Astrocyte (in vitro differentiated cells and primary cell): Measurements from ENCODE around the gene THADA. TPM values are rescaled to one million over a fixed set of nuclear protein-coding genes. Genes with fewer than 3 reads are reported as not detected.

Experiments
- DNase-seq: peaks from one replicate; pipeline ENCODE4 v3.0.0-alpha.2; 2010; ENCODE audit warnings: low read depth
- FAIRE-seq: peaks from 2 replicates; lab custom pipeline; 2011; peaks lifted over from hg19 to GRCh38; lab: Jason Lieb, UNC
- H2AFZ ChIP-seq: 2 replicates; pipeline ENCODE4 v1.6.0; 2012; ENCODE audit warnings: low read depth, low read length, inconsistent platforms
- H3K27ac ChIP-seq: 2 replicates; pipeline ENCODE4 v1.5.1; 2011; ENCODE audit warnings: low read depth, low read length, inconsistent platforms
- H3K27me3 ChIP-seq: 2 replicates; pipeline ENCODE4 v1.6.0; 2011; ENCODE audit warnings: low read length, inconsistent platforms; ENCODE audit not compliant: insufficient read depth
- H3K36me3 ChIP-seq: 2 replicates; pipeline ENCODE4 v1.5.1; 2011; ENCODE audit warnings: low read length, inconsistent platforms; ENCODE audit not compliant: insufficient read depth
- H3K4me1 ChIP-seq: 2 replicates; pipeline ENCODE4 v1.5.1; 2011; ENCODE audit warnings: low read length, inconsistent platforms; ENCODE audit not compliant: insufficient read depth
- H3K4me2 ChIP-seq: 2 replicates; pipeline ENCODE4 v1.6.0; 2012; ENCODE audit warnings: low read length, inconsistent platforms
- H3K4me3 ChIP-seq: 2 replicates; pipeline ENCODE4 v1.5.1; 2011; ENCODE audit warnings: low read depth, mild to moderate bottlenecking, low read length, inconsistent platforms; ENCODE audit not compliant: insufficient read depth
- H3K79me2 ChIP-seq: 2 replicates; pipeline ENCODE4 v1.6.0; 2012; ENCODE audit warnings: mild to moderate bottlenecking, low read length, inconsistent platforms; ENCODE audit not compliant: insufficient read depth
- H3K9ac ChIP-seq: 2 replicates; pipeline ENCODE4 v1.6.0; 2012; ENCODE audit warnings: mild to moderate bottlenecking, low read length, inconsistent platforms
- H3K9me3 ChIP-seq: 2 replicates; pipeline ENCODE4 v1.5.1; 2012; ENCODE audit warnings: low read depth, mild to moderate bottlenecking, low read length, inconsistent platforms; ENCODE audit not compliant: insufficient read depth
- H4K20me1 ChIP-seq: 2 replicates; pipeline ENCODE4 v1.6.0; 2012; ENCODE audit warnings: low read length, inconsistent platforms; ENCODE audit not compliant: insufficient read depth
- H3K27ac Mint-ChIP-seq: one replicate; pipeline ENCODE4 v1.8.0; 2021; ENCODE audit warnings: mild to moderate bottlenecking, mixed read lengths; ENCODE audit not compliant: unreplicated experiment
- H3K27me3 Mint-ChIP-seq: one replicate; pipeline ENCODE4 v1.8.0; 2021; ENCODE audit warnings: low read depth, mixed read lengths; ENCODE audit not compliant: unreplicated experiment
- H3K36me3 Mint-ChIP-seq: one replicate; pipeline ENCODE4 v1.8.0; 2021; ENCODE audit warnings: low read depth, mixed read lengths; ENCODE audit not compliant: unreplicated experiment
- H3K4me1 Mint-ChIP-seq: one replicate; pipeline ENCODE4 v1.8.0; 2021; ENCODE audit warnings: low read depth, mixed read lengths; ENCODE audit not compliant: unreplicated experiment
- H3K4me3 Mint-ChIP-seq: one replicate; pipeline ENCODE4 v1.8.0; 2021; ENCODE audit warnings: mild to moderate bottlenecking, moderate library complexity, mixed read lengths; ENCODE audit not compliant: unreplicated experiment
- H3K9me3 Mint-ChIP-seq: one replicate; pipeline ENCODE4 v1.8.0; 2021; ENCODE audit warnings: mild to moderate bottlenecking, mixed read lengths; ENCODE audit not compliant: unreplicated experiment
- EZH2 ChIP-seq: IDR thresholded peaks from 2 replicates; pipeline ENCODE4 v1.6.1; 2012; ENCODE audit warnings: mild to moderate bottlenecking, low read length, inconsistent platforms; ENCODE audit not compliant: insufficient read depth
- total RNA-seq: library from RNA; stranded (reverse); gene quantifications from 2 replicates; pipeline ENCODE4 v1.2.1, GENCODE V29; 2021
- TF ChIP-seq, protein P1 (sequence below): IDR thresholded peaks from 2 replicates; pipeline ENCODE4 v1.5.1; 2011; ENCODE audit warnings: low read depth, mild to moderate bottlenecking, inconsistent platforms, low read length, moderate library complexity; ENCODE audit not compliant: insufficient read depth

Gene THADA
- total RNA-seq, 1 donor from 2014 or later, result 16.2 TPM

DNA sequence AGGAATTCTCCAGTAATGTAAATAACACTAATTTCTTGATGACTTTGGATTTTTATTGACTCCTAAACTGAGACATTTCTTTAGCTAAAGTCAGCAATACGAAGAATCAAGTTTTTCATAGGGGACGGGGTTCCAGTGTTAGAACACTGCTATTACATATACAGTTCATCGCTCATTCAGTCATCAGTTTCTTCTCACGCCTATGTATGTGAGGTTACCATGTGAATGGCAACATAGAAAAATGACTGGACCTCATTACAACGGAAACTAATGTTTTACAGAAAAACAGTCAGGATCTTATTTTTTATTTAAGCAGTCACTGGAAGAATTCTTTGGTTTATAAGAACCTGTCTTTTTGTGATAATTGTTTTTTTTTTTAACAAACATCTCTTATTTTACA is 56.4 kb downstream of the THADA start:
- Mint-ChIP-seq H3K27me3 (no peaks in the 10 kb centered on the region), H3K9me3 (no peaks in the 10 kb centered on the region), H3K36me3 (no peaks in the 10 kb centered on the region), H3K27ac (no peak overlapping the region), H3K4me3 (no peak overlapping the region), H3K4me1 (peaks cover 2% of the 10 kb centered on the region)
- Histone ChIP-seq H3K9ac (no peak overlapping the region), H3K9me3 (no peaks in the 10 kb centered on the region), H3K4me1 (peaks cover 5% of the 10 kb centered on the region), H3K27me3 (no peaks in the 10 kb centered on the region), H4K20me1 (no peaks in the 10 kb centered on the region), H3K4me3 (no peak overlapping the region), H3K27ac (no peak overlapping the region), H3K4me2 (no peak overlapping the region), H3K36me3 (peaks cover 5% of the 10 kb centered on the region), H3K79me2 (no peaks in the 10 kb centered on the region), H2AFZ (no peak overlapping the region)
- TF ChIP-seq, protein P1, sequence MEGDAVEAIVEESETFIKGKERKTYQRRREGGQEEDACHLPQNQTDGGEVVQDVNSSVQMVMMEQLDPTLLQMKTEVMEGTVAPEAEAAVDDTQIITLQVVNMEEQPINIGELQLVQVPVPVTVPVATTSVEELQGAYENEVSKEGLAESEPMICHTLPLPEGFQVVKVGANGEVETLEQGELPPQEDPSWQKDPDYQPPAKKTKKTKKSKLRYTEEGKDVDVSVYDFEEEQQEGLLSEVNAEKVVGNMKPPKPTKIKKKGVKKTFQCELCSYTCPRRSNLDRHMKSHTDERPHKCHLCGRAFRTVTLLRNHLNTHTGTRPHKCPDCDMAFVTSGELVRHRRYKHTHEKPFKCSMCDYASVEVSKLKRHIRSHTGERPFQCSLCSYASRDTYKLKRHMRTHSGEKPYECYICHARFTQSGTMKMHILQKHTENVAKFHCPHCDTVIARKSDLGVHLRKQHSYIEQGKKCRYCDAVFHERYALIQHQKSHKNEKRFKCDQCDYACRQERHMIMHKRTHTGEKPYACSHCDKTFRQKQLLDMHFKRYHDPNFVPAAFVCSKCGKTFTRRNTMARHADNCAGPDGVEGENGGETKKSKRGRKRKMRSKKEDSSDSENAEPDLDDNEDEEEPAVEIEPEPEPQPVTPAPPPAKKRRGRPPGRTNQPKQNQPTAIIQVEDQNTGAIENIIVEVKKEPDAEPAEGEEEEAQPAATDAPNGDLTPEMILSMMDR, result no peak
- TF ChIP-seq EZH2, result no peak
- FAIRE-seq (no peak), DNase-seq (no peak)

DNA sequence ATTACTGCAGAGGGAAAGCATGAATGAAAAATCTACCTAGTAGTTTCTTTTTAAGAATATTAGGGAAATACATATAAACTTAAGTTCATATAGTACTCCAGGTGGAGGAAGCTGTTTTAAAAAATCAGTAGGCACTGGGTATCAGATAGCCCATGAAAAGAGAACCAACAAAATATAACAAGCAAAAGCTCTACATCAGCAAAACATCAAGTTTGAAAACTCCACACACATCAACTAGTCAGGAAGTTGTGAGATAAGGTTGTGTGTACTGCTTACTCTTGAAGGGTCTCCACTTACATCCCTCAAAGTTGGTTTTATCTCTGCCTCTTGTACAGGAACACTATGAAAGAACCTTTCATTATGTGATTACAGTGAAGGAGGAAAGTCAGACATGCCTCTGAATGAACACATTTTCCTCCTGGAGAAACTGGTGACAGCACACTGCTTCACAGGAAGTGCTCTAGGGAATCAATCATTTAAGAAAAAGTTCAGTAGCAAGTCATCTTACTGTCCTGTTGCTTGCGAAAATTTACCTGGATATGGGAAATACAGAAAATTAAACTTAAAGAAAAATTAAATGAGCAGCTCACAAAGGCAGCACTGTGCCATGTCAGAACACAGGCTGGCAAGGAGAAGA is 57.7 kb downstream of the THADA start:
- no peaks in the 10 kb centered on the region for H4K20me1 ChIP-seq
- TF ChIP-seq EZH2, result no peak
- TF ChIP-seq, protein P1, result no peak
- H3K9ac ChIP-seq, result no peak overlapping the region
- Mint-ChIP-seq H3K27me3 (no peaks in the 10 kb centered on the region), H3K36me3 (no peaks in the 10 kb centered on the region), H3K27ac (no peak overlapping the region), H3K4me3 (no peak overlapping the region), H3K9me3 (no peaks in the 10 kb centered on the region), H3K4me1 (peaks cover 2% of the 10 kb centered on the region)
- no peak overlapping the region for H3K4me2 ChIP-seq
- H3K27me3 ChIP-seq, result no peaks in the 10 kb centered on the region
- peaks cover 5% of the 10 kb centered on the region for H3K4me1 ChIP-seq
- no peak for DNase-seq
- H3K4me3 ChIP-seq, result no peak overlapping the region
- no peak for FAIRE-seq
- H3K79me2 ChIP-seq, result no peaks in the 10 kb centered on the region
- H3K9me3 ChIP-seq, result no peaks in the 10 kb centered on the region
- no peak overlapping the region for H2AFZ ChIP-seq
- H3K27ac ChIP-seq, result no peak overlapping the region
- H3K36me3 ChIP-seq, result peaks cover 5% of the 10 kb centered on the region

DNA sequence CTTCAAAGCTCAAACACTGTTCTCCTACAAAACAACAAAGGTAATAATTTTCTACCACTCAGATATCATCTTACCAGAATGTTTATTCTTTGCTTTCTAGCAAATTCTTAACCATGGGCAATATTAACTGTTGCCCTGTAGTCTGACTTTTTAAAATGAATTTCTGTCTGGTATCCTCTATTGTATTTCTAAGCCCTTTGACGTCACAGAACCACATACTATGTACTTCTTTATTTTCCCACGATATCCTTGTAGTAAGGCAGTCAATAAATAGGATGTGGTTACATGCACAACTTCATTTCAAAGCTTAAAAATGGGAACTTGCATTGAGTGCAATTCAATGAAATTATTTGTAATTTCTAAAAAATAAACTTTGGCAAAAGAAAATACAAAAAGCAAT is 58.7 kb downstream of the THADA start:
- no peaks in the 10 kb centered on the region for H3K9me3 Mint-ChIP-seq
- peaks cover 5% of the 10 kb centered on the region for H3K36me3 ChIP-seq
- FAIRE-seq, result no peak
- H4K20me1 ChIP-seq, result no peaks in the 10 kb centered on the region
- no peak overlapping the region for H3K27ac Mint-ChIP-seq
- H3K4me2 ChIP-seq, result no peak overlapping the region
- H3K4me3 Mint-ChIP-seq, result no peak overlapping the region
- H2AFZ ChIP-seq, result no peak overlapping the region
- DNase-seq, result no peak
- H3K4me1 Mint-ChIP-seq, result peaks cover 2% of the 10 kb centered on the region
- no peaks in the 10 kb centered on the region for H3K27me3 Mint-ChIP-seq
- TF ChIP-seq, protein P1, result no peak
- no peak for TF ChIP-seq EZH2
- no peaks in the 10 kb centered on the region for H3K79me2 ChIP-seq
- H3K27me3 ChIP-seq, result no peaks in the 10 kb centered on the region
- no peak overlapping the region for H3K27ac ChIP-seq
- peaks cover 3% of the 10 kb centered on the region for H3K36me3 Mint-ChIP-seq
- no peak overlapping the region for H3K4me3 ChIP-seq
- no peak overlapping the region for H3K9ac ChIP-seq
- H3K9me3 ChIP-seq, result no peaks in the 10 kb centered on the region
- peaks cover 5% of the 10 kb centered on the region for H3K4me1 ChIP-seq
